Fibroblast of skin of right quadriceps (primary cell): ENCODE data around the gene TP53RK.
"Not testable (repeated sequence)": the region's sequence is repeated elsewhere in the genome, so short reads cannot be mapped to it uniquely, and the experiment has no call there.

Experiments used
- DNase-seq: peaks from one replicate; pipeline ENCODE4 v3.0.0-alpha.2; 2013

Gene TP53RK

DNA sequence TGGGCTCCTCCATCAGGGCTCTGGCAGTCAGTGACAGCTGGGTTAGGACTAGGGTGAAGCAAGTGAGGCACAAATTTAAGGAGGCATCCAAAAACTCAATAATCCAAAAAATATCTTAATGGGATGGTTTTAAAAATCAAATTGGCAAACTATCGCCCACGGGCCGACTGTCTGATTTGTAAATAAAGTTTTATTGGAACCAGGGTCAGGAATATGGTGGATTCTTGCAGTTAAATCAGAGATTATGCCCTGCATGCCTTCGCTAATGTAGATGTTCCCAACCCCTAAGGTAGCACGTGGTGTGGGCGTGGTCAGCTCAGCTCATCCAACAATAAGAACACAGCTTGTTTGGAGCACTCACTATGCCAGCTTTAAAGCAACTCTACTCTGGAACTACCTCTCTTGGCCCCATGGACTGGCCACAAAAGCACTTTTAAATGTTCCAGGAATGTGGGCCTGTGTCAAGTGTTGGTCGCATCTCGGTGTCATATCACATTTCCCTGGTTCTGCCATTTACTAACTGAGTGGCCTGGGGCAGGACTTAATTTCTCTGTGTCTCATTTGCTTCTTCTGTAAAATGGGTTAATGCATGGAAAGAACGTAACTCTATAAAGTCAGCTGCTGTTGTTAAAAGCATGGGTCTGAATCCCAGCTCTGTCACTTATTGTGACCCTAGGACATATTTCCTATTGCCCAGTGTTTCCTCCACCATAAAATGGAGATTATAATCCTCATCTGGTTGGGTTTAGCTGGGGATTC lies 7.0 kb downstream of the TP53RK start:
- no peak for DNase-seq

DNA sequence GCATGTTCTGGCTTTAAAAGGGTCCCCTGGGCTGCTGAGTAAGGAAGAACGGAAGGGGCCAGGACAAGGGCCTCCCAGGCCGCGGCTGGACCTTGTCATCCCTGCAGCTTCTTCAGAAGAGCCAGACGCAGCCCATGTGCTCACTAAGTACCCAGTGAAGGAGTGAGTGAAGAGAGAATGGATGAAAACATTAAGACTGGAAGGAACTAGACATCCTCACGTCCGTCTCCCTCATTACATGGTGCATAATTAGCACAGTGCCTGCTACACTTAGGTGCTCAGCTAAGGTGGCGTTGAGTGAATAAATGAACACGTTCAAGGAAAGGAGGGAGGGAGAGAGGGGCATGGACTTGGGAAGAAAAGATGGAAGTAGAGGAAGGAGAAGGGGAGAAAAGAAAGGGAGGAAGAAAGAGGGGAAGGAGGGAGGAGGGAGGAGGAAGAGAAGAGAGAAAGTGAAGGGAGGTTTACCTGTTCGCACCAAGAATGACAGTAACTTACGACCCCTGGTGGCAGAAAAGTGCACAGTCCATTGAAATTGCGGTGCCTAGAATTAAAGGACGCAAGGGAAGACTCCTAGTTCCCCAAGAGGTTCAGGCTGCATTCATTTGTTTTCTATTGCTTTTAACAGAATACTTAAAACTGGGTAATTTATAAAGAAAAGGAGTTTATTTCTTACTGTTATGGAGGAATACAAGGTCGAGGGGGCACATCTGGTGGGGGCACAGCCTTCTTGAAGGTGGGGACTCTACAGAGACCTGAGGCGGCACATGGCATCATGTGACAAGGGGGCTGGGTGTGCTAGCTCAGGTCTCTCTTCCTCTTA lies 8.0 kb downstream of the TP53RK start:
- peak; percentile 33 for DNase-seq

DNA sequence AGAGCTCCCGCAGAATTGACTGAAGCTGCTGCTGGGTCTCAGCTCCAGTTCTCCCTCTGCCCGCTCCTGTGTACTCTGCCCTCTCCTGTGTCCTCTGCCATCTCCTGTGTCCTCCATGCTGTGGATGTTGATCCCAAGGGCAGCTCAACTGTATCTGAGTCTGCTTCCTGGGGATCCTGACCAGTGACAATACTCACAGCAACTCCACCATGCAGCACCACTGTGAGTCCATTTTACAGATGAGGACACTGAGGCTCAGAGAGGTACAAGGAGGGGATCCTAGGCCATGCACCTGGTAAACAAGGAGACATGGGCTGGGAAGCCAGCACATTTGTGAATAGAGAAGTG lies 8.6 kb downstream of the TP53RK start:
- DNase-seq = no peak

DNA sequence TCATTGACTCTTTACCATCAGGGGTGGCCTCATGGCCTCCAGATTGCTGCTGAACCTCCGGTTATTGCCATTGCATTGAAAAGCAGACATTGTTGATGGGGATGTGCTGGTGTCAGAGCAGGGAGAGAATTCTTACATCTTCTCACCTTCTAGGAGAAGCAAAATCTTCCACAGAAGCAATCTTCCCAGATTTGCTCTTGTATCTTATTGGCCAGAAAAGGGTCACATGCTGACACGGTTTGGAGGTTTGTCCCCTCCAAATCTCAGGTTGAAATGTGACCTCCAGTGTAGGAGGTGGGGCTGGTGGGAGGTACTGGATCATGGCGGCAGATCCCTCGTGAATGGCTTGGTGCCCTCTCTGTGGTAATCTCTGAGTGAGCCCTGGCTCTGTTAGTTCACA lies 10.7 kb downstream of the TP53RK start:
- no peak for DNase-seq

DNA sequence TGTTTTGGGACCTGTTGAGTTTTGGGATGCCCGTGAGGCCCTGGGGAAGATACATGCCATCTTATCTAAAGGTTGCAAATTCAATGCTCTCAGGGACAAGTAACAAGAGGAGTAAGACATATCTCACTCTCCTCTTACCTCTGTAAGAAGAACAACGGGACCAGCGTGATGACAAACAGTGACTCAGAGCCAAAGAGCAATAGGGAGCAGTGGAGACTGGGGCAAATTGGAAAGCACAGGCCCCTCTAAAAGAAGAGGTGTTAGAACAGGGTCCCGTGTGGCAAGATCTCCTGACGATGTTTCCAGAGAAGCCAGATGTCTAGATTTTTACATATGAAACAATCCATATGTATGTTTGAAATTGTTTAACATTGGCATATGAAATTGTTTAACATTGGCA lies 11.6 kb downstream of the TP53RK start:
- no peak for DNase-seq

DNA sequence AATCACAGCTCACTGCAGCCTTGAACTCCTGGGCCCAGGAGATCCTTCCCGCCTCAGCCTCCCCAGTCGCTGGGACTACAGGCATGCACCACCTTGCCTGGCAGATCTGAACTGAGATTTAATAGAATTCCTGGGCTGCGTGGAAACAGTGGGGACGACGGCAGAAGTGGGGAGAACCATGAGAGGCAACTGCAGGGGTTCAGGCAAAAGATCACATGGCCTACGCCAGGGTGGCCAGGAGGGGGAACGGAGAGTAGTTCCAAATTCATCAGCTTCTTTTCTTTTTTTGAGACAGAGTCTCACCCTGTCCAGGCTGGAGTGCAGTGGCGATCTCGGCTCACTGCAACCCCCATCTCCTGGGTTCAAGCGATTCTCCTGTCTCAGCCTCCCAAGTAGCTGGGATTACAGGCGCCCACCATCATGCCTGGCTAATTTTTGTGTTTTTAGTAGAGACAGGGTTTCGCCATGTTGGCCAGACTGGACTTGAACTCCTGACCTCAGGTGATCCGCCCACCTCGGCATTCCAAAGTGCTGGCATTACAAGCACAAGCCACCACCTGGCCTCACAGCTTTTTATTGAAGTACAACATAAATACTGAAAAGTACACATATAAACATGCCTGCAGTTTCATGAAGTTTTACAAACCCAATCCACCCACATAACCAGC lies 12.5 kb downstream of the TP53RK start:
- DNase-seq = not testable (repeated sequence)

DNA sequence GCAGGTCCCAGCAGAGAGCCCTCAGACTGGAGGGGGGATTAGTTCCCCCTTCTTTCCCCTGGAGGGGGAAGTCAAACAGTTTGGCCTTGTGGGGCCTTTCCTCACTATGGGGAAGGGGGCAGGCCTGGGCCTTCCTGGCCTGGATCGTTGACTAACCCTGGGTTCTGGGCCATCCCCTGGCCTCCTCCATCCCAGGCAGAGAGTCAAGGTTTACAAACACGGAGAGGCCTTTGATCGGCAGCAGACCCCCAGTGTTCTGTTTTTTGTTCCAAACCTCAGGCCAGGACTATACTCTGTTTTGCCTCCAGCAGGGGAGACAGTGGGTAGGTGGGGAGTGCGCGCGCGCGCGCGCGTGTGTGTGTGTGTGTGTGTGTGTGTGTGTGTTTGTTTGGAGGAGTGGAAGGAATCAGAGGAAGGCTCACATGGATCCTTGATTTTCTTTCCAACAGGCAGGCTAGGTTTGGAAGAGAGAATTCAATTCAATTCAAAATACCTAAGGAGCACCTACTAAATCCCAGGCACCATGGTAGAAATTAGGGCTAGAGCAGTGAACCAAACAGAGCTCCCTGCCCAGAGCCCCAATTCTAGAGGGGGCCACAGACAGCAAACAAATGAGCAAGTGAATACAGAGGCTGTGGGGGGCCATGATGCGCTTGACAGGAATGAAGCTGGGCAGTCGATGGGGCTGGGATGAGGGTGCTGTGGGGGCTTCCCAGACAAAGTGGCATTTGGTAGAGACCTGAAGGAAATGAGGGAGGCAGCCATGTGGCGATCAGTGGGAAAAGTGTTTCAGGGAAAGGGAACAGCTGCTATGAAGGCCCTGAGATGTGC lies 14.8 kb downstream of the TP53RK start:
- DNase-seq = no peak

DNA sequence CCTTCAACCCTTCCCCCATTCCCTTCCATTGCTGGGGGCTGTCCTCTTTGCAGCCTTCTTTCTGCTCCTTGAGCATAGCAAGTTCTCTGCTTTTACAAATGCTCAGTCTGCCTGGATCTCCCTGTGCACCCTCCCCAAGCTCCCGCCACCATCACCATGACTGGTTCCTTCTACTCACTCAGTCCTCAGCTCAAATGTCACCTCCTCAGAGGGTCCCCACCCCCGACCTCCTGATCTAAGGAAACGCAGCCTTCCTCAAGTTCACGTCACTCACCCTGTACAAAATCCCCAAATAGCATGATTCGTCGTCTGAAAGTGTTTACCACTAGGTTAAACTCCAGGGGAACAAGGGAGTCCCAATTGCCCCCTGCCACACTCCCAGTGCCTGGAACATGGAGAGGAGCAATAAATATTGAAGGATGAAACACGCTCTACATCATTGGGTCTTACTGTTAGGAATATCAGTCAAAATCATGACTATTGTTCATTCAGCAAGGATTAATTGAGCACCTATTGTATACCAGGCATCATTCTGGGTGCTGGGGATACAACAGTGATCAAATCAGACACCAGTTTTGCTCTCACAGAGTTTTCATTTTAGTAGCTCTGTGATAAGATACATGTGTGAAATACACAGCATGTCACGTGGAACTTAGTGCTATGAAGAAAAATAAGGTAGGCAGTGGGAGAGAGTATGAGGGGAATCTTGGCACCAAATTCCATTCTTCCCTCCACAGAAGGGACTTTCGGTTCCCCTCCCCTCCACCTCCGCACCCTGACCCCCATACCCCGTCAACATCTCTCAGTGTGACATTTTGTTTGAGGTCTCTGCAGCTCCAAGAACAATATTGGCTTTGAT lies 15.6 kb downstream of the TP53RK start:
- no peak for DNase-seq

DNA sequence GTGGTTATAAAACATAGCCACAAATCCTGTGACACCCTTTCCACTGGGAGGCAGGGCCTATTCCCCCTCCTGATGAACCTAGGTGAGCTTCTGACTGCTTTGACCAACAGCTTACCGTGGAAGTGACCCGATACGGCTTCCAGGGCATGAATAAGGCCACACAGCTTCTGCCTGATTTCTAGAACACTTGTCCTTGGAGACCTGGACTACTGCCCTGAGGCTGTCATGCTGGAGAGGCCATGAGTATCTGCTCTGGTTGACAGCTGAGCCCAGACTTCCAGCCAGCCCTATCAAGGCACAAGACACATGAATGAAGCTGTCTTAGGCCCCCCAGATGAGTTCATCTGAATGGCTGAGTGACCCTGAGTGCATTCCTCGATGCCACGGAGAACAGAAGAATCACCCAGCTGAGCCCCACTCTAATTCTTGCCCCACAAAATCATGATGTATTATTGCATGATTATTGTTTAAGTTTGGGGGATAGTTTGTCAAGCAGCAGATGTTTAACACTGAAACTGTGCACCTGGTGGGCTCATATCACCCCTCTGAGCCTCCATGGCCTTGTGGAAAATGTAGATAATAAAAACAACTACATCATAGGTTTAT lies 16.6 kb downstream of the TP53RK start:
- DNase-seq = no peak

DNA sequence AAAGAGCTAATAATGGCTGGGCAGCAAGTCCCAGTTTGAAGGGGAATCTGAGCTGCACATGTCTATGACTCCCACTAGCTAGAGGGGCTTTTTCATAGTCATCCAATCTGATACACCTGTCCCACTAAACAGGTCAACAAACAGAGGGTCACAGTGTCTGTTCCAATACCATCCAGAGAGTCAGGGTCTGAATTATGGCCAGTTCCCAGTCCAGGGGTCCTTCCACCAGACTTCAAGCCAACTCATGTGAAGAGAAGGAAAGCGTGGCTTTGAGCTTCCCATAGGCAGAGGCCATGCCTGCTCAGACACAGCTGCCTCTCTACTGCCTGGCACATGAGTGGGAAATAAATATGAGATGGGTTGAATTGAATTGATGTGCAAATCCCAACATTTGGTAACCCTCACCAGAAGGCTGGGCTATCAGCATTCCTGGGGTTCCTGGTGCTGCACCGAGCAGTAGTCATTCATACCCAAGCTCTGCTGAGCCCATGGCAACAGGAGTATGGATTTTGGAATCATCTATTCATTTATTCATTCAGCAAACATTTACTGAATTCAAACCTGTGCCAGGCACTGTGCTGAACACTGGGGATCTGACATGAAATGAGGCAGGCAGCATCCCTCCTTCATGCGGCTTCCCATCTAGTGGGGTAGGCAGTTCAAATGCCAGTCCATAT lies 17.2 kb downstream of the TP53RK start:
- no peak for DNase-seq

DNA sequence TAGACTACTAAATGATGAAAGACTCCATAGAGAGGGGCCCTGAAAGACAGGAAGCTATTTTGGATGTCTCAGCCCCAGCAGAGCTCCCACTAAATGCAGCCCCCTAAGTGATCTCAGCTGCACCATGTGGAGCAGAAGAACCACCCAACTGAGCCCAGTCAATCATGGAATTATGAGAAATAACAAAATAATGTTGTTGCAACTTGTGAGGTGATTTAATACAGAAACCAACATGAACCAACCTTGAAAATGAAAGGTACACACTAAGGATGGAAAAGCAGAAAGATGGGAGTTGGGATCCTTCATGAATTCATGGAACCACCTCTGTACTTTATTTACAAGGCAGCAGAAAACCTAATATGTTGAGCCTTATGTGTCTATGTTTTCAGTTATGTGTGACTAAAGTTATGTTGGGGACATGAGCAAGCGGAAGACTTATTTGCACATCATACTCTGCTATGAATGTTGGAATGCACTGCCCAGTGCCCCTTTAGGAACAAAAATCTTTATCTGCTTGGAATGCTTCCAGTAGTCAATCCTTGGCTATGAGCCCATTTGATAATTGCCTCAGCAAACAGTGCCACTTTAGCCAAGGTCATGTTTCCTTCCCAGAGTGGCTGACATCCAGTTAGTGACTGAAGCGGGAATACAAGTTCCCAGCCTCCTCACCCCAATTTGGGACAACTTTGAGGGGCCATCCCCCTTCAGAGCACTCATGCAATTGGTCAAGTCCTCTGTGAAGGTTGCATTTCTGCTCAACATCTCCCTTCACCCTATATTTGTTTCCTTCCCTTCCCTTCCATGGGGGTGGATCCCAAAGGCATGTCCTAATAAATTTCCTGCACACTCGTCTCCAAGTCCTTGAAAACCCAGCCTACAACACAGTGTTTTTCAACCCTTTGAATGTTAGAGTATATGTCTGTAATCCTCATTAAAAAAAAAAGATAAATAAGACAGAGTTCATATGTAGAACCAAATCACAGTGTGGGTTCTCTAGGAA lies 18.4 kb downstream of the TP53RK start:
- no peak for DNase-seq

DNA sequence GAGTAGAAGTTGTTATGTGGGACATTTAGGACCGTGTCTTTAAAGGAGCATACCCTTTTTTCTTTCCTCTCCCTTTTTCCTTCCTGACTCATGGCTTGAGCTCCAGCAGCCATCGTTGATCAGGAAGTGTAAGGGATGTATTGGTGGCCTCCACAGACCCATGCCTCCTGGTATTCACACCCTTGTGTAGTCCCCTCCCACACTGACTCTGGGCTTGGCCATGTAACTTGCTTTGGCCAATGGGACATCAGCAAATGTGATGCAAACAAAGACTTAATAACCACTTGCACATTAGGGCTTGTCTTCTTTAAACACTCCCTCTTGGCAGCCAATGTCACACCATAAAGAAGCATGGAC lies 19.0 kb downstream of the TP53RK start:
- DNase-seq = no peak

DNA sequence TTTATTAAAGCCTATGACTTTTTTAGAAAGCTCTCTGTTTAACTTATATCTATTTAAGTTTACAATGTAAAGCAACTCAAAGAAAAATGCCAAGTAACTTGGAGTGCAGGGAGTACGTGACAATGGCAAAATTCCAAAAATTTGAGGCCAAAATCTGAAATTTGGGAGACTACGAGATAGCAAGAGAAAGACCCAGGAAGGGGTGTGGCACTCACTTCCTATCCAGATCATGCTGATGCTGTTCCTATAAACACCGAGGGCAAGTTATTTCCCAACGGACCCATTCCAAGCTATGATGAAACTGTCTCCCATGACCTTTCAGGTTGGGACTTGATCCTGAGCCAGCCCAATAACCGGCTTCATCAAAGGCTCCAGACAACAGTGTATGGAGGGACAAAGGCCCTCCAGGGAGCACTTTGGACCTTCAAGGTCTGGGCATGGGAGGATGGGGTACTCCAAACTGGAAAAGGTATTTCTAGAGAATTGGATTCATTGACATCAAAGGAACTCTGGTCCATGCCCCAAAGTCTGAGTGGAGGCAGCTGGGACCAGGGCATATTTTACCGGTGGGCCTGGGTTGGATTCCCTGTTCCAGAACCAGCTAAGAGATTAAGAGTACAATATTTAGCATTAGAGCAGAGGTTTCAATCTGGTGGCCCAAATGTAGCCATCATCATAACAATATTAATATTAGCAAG lies 22.3 kb downstream of the TP53RK start:
- no peak for DNase-seq

DNA sequence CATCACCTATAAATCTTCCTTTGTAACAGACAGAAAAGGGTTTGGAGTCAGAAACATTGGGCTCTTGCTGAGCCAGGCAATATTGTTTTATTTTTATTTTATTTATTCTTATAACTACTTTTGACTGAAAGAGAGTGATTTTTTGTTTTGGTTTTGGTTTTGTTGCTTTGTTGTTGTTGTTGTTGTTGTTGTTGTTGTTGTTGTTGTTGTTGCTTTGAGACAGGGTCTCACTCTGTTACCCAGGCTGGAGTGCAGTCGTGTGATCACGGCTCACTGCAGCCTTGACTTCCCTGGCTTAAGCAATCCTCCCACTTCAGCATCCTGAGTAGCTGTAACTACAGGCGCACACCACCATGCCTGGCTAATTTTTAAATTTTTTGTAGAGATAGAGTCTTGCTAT lies 22.9 kb downstream of the TP53RK start:
- DNase-seq = no peak

DNA sequence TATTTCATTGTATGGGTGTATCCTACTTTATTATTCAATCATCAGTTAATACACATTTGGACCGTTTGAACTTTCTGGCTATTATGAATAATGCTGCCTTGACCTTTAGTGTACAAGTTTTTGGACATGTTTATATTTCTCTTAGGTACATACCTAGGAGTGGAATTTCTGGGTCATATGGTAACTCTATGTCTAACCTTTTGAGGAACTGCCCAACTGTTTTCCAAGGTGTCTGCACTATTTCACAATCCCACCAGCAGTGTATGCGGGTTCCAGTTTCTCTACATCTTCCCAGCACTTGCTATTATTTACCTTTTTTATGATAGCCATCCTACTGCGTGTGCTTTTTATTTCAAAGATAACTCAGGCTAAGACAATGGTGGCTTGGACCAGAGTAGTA lies 23.6 kb downstream of the TP53RK start:
- no peak for DNase-seq

DNA sequence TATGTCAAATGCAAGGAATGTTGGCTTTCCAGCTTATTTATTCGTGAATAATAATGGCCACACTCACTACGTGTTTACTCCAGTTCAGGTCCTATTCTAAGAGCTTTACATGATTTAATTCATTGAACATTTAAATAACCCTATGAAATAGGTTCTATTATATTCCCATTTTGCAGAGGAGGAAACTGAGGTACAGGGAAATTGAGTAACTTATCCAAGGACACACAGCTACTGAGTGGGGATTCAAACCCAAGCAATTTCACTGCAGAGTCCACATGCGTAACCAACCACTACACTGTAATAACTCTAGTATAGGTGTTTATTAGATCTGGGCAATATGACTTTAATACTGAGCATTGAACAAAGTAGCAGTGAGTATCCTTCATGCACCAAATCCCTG lies 25.7 kb downstream of the TP53RK start:
- no peak for DNase-seq

DNA sequence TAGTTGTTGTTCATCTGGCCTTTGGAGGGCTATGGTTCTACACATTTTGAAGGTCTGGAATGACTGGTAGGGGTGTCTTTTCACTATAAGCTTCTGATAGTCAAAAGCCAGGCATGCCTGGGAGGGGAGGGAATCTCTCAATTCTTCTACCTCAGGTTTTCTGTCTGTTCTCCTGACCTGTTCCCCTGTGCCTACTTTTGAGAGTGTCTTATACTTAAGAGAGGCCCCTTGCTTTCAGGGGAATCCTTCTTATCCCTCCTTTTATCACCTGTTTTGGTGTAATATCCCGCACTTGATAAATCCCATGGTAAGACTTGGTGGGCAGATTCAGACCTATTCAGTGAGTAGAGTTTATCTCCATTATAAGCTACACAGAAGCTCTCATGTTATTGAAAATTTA lies 27.6 kb downstream of the TP53RK start:
- DNase-seq = no peak

DNA sequence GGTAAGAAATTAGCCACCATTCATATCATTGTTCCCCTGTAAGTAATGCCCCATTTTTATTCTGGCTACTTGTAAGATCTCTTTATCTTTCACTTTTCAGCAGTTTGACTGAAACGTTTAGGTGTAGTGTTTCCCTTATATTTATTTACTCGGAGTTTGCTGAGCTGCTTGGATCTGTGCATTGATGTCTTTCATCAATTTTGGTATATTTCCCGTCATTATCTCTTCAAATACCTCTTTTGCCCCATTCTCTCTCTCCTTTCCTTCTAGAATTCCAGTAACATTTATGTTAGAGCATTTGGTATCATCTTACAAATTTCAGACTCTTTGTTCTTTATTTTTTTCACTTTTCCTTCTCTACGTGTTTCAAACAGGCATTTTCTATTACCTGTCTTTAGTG lies 28.8 kb downstream of the TP53RK start:
- DNase-seq = no peak

DNA sequence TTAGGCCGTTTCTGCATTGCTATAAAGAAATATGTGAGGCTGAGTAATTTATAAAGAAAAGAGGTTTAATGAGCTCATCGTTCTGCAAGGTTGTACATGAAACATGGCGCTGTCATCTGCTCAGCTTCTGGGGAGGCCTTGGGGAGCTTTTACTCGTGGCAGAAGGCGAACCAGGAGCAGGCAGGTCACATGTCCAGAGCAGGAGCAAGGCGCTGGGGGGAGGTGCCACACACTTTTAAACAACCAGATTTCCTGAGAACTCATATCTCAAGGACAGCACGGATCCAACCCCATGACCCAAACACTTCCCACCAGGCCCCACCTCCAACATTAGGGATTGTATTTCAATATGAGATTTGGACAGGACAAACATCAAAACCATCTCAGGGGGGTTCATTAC lies 31.6 kb downstream of the TP53RK start:
- DNase-seq = no peak
